ENCODE measurements around the gene ZNF830. TPM values are rescaled to one million over a fixed set of nuclear protein-coding genes. Genes with fewer than 3 reads are reported as not detected.
"Not testable (repeated sequence)": the region's sequence is repeated elsewhere in the genome, so short reads cannot be mapped to it uniquely, and the experiment has no call there.

ZNF830 gene
- total and polyA plus RNA-seq, 2 experiments from 2014 or later = 4.5 to 10.2 TPM

DNA sequence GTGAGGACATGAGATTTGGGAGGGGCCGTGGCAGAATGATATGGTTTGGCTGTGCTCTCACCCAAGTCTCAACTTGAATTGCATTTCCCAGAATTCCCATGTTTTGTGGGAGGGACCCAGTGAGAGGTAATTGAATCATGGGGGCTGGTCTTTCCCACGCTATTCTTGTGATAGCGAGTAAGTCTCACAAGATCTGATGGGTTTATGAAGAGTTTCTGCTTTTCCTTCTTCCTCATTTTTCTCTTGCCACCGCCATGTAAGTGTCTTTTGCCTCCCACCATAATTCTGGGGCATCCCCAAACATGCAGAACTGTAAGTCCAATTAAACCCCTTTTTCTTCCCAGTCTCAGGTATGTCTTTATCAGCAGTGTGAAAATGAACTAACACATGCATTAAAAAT lies 40.7 kb upstream of the ZNF830 start:
- Histone ChIP-seq H3K4me1 (ENCODE audit: insufficient read depth) (no peaks in the 10 kb centered on the region), H2AFZ (no peak overlapping the region), H3K4me3 (no peak overlapping the region), H3K36me3 (ENCODE audit: low read depth) (no peaks in the 10 kb centered on the region), H3K9me2 (ENCODE audit: insufficient read depth) (no peaks in the 10 kb centered on the region), H3K4me2 (ENCODE audit: unreplicated experiment) (no peak overlapping the region), H4K20me1 (ENCODE audit: insufficient read depth) (no peaks in the 10 kb centered on the region), H3K79me2 (ENCODE audit: insufficient read depth) (no peaks in the 10 kb centered on the region), H3K9ac (no peak overlapping the region), H3F3A (ENCODE audit: insufficient read depth) (no peaks in the 10 kb centered on the region), H3K27ac (no peak overlapping the region), H3K27me3 (replicated peaks; ENCODE audit: insufficient read depth) (no peaks in the 10 kb centered on the region), H3K9me3 (ENCODE audit: low read depth) (no peaks in the 10 kb centered on the region)
- DNase-seq = no peak
- no peak for TF ChIP-seq EZH2phosphoT487 (IDR thresholded peaks at IDR 0.05; ENCODE audit: insufficient read depth, low read depth)
- in situ Hi-C loops (cut with MboI) = no loop called here
- 54 to 57% methylated on average over 4 of the region's 4 CpGs for WGBS, 2 experiments (ENCODE audit: low coverage in 1 of 2, low lambda C conversion rate in 2 of 2, missing lambda C conversion rate in 2 of 2)

DNA sequence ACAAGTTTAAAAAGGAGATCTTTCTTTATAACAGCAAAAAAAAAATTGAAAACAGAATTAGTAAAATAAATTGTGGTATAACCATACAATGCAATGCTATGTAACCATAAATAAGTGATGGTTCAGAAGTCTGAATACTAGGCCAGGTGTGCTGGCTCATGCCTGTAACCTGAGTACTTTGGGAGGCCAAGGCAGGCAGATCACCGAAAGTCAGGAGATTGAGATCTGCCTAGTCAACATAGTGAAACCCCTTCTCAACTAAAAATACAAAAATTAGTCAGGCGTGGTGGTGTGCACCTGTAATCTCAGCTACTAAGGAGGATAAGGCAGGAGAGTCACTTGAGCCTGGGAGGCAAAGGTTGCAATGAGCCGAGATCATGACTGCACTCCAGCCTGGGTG lies 34.7 kb upstream of the ZNF830 start:
- in situ Hi-C loops (cut with MboI) = no loop called here
- no peak overlapping the region for H3K9ac ChIP-seq
- no peak overlapping the region for H3K4me2 ChIP-seq (ENCODE audit: unreplicated experiment)
- no peak for DNase-seq
- H3K36me3 ChIP-seq (ENCODE audit: low read depth) = no peaks in the 10 kb centered on the region
- no peak overlapping the region for H3K4me3 ChIP-seq
- H3K79me2 ChIP-seq (ENCODE audit: insufficient read depth) = no peaks in the 10 kb centered on the region
- no peak overlapping the region for H2AFZ ChIP-seq
- no peaks in the 10 kb centered on the region for H4K20me1 ChIP-seq (ENCODE audit: insufficient read depth)
- no peak overlapping the region for H3K27ac ChIP-seq
- H3K9me3 ChIP-seq (ENCODE audit: low read depth) = no peaks in the 10 kb centered on the region
- no peaks in the 10 kb centered on the region for H3K9me2 ChIP-seq (ENCODE audit: insufficient read depth)
- H3F3A ChIP-seq (ENCODE audit: insufficient read depth) = no peaks in the 10 kb centered on the region
- no peaks in the 10 kb centered on the region for H3K4me1 ChIP-seq (ENCODE audit: insufficient read depth)
- 63 to 72% methylated on average over 3 of the region's 3 CpGs for WGBS, 2 experiments (ENCODE audit: low coverage in 1 of 2, low lambda C conversion rate in 2 of 2, missing lambda C conversion rate in 2 of 2)
- no peaks in the 10 kb centered on the region for H3K27me3 ChIP-seq (replicated peaks; ENCODE audit: insufficient read depth)
- TF ChIP-seq EZH2 (IDR thresholded peaks at IDR 0.05; ENCODE audit: insufficient read depth, poor library complexity, severe bottlenecking) (no peak), EZH2phosphoT487 (IDR thresholded peaks at IDR 0.05; ENCODE audit: insufficient read depth, low read depth) (no peak)

DNA sequence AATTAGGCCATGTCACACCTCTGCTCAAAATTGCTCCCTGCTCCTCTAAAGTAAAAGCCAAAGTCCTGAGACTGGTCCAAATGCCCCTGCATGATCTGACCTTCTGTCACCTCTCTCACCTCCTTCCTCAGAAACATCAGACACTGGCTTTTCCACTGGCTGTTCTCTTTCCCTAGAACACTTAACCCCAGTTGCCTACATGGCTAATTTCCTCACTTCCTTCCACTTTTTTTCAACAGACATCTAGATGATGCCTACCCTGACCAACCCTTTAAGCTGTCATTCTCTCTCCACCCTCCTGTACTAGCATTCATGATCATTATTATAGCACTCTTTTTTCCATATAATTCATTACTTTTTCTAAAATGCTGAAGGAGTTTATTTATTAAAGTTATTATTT lies 31.1 kb upstream of the ZNF830 start:
- Histone ChIP-seq H4K20me1 (ENCODE audit: insufficient read depth) (no peaks in the 10 kb centered on the region), H3K27me3 (replicated peaks; ENCODE audit: insufficient read depth) (no peaks in the 10 kb centered on the region), H3K79me2 (ENCODE audit: insufficient read depth) (no peaks in the 10 kb centered on the region), H3F3A (ENCODE audit: insufficient read depth) (no peaks in the 10 kb centered on the region), H3K9me2 (ENCODE audit: insufficient read depth) (no peaks in the 10 kb centered on the region), H3K4me2 (ENCODE audit: unreplicated experiment) (no peak overlapping the region), H3K9me3 (ENCODE audit: low read depth) (no peaks in the 10 kb centered on the region), H3K4me3 (no peak overlapping the region), H3K9ac (no peak overlapping the region), H3K36me3 (ENCODE audit: low read depth) (no peaks in the 10 kb centered on the region), H2AFZ (no peak overlapping the region), H3K4me1 (ENCODE audit: insufficient read depth) (no peaks in the 10 kb centered on the region), H3K27ac (no peak overlapping the region)
- TF ChIP-seq EZH2phosphoT487 (IDR thresholded peaks at IDR 0.05; ENCODE audit: insufficient read depth, low read depth) = no peak
- no peak for TF ChIP-seq EZH2 (IDR thresholded peaks at IDR 0.05; ENCODE audit: insufficient read depth, poor library complexity, severe bottlenecking)
- in situ Hi-C loops (cut with MboI) = no loop called here
- no peak for DNase-seq

DNA sequence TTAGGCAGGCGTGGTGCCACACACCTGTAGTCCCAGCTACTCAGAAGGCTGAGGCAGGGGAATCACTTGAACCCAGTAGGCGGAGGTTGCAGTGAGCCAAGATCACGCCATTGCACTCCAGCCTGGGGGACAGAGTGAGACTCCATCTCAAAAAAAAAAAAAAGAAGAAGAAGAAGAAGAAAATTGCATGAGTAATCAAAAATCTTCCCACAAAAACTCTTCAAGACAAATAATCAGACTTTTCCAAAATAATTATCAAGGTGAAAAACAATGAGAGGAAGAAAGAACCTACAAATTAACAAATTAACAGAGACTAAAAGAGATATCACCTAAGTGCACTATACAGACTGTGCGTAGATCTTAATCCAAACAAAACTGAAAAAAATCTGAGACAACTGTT lies 10.6 kb upstream of the ZNF830 start:
- H3K9me2 ChIP-seq (ENCODE audit: insufficient read depth); H3K4me2 ChIP-seq (ENCODE audit: unreplicated experiment); H3K79me2 ChIP-seq (ENCODE audit: insufficient read depth); DNase-seq; H3K27ac ChIP-seq; in situ Hi-C loops (cut with MboI); H3K4me1 ChIP-seq (ENCODE audit: insufficient read depth); H3K27me3 ChIP-seq (replicated peaks; ENCODE audit: insufficient read depth); H3F3A ChIP-seq (ENCODE audit: insufficient read depth); H4K20me1 ChIP-seq (ENCODE audit: insufficient read depth); H3K36me3 ChIP-seq (ENCODE audit: low read depth); H3K9me3 ChIP-seq (ENCODE audit: low read depth); H2AFZ ChIP-seq; H3K9ac ChIP-seq; H3K4me3 ChIP-seq: not testable (repeated sequence)
- 75 to 90% methylated on average over 4 of the region's 4 CpGs for WGBS, 2 experiments (ENCODE audit: low coverage in 1 of 2, low lambda C conversion rate in 2 of 2, missing lambda C conversion rate in 2 of 2)

DNA sequence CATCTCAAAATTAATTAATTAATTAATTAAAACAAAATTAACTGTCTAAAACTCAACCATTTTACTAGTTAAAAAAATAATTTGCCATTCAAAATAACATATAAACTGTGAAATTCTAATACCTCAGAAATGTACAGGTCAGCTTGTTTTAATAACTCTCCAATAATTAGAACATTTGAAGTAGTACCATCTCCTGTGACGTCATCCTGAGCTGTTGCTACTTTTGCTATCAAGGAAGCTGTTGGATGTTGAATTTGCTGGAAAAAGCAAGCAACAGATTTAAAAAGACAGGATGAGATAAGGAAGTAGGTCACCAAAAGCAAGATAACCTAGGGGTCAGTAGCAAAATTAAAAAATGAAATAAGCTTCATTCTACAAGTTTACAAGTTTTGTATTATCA lies 2.9 kb upstream of the ZNF830 start:
- no peaks in the 10 kb centered on the region for H3F3A ChIP-seq (ENCODE audit: insufficient read depth)

More for the DNA sequence above, 2.9 kb upstream of the ZNF830 start:
- TF ChIP-seq EZH2 (IDR thresholded peaks at IDR 0.05; ENCODE audit: insufficient read depth, poor library complexity, severe bottlenecking) (no peak), EZH2phosphoT487 (IDR thresholded peaks at IDR 0.05; ENCODE audit: insufficient read depth, low read depth) (no peak)
- Histone ChIP-seq H3K9ac (no peak overlapping the region), H3K9me3 (ENCODE audit: low read depth) (no peaks in the 10 kb centered on the region), H3K4me2 (ENCODE audit: unreplicated experiment) (no peak overlapping the region), H3K36me3 (ENCODE audit: low read depth) (no peaks in the 10 kb centered on the region), H4K20me1 (ENCODE audit: insufficient read depth) (no peaks in the 10 kb centered on the region), H3K79me2 (ENCODE audit: insufficient read depth) (peaks cover 20% of the 10 kb centered on the region), H3K4me1 (ENCODE audit: insufficient read depth) (peaks cover 17% of the 10 kb centered on the region), H3K27me3 (replicated peaks; ENCODE audit: insufficient read depth) (no peaks in the 10 kb centered on the region), H3K4me3 (no peak overlapping the region), H3K9me2 (ENCODE audit: insufficient read depth) (no peaks in the 10 kb centered on the region), H3K27ac (no peak overlapping the region), H2AFZ (no peak overlapping the region)
- 47 to 48% methylated on average over 1 of the region's 1 CpG for WGBS, 2 experiments (ENCODE audit: low coverage in 1 of 2, low lambda C conversion rate in 2 of 2, missing lambda C conversion rate in 2 of 2)
- DNase-seq = no peak
- in situ Hi-C loops (cut with MboI) = no loop called here
